G401.6 (cell line): ENCODE results near the gene TK2.
"Not testable (repeated sequence)": the region's sequence is repeated elsewhere in the genome, so short reads cannot be mapped to it uniquely, and the experiment has no call there.

ENCODE experiments used
- FAIRE-seq: peaks from 2 replicates; lab custom pipeline; 2012; peaks lifted over from hg19 to GRCh38; lab: Jason Lieb, UNC

The TK2 gene

DNA sequence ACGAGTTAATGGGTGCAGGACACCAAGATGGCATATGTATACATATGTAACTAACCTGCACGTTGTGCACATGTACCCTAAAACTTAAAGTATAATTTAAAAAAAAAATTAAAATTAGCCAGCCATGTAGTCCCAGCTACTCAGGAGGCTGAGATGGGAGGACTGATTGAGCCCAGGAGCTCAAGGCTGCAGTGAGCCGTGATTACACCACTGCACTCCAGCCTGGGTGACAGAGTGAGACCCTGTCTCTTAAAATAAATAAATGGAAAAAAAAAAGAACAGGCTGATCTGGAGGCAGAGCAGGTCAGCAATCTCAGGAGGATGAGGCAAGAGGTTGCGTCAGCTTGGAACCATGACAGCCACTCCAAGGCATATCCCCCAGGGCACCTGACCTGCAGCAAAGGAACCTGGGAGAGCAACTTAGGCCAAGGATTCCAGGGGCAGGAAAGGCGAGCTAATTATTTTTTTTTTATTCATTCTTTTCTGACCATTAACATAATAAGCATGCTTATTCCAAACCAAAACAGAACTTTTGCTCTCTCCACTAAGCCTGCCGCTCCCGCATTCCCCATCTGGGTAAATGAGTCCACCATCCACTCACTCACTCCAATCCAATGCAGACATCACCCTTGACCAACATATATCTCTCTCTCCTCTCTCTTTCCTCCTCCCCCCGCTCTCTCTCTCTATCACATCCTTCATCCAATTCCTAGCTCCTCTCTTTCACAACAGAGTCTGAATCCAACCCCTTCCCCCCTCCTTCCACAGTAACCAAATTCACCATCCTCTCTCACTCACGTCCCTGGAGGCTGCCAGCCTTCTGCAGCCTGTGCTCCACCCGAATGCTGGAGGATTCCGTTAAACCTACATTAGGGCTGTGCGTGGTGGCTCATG, 47.7 kb downstream of the TK2 start:
- no peak for FAIRE-seq

DNA sequence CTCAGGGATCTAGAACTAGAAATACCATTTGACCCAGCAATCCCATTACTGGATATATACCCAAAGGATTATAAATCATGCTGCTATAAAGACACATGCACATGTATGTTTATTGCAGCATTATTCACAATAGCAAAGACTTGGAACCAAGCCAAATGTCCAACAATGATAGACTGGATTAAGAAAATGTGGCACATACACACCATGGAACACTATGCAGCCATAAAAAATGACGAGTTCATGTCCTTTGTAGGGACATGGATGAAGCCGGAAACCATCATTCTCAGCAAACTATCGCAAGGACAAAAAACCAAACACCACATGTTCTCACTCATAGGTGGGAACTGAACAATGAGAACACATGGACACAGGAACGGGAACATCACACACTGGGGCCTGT, 48.4 kb downstream of the TK2 start:
- not testable (repeated sequence) for FAIRE-seq

DNA sequence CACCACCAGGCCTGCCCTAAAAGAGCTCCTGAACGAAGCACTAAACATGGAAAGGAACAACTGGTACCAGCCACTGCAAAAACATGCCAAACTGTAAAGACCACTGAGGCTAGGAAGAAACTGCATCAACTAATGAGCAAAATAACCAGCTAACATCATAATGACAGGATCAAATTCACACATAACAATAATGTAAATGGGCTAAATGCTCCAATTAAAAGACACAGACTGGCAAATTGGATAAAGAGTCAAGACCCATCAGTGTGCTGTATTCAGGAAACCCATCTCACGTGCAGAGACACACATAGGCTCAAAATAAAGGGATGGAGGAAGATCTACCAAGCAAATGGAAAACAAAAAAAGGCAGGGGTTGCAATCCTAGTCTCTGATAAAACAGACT, 52.0 kb downstream of the TK2 start:
- FAIRE-seq, result not testable (repeated sequence)

DNA sequence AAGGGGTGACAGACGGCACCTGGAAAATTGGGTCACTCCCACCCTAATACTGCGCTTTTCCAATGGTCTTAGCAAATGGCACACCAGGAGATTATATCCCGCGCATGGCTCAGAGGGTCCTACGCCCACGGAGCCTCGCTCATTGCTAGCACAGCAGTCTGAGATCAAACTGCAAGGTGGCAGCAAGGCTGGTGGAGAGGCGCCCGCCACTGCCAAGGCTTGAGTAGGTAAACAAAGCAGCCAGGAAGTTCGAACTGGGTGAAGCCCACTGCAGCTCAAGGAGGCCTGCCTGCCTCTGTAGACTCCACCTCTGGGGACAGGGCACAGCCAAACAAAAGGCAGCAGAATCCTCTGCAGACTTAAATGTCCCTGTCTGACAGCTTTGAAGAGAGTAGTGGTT, 53.7 kb downstream of the TK2 start:
- FAIRE-seq, result not testable (repeated sequence)

DNA sequence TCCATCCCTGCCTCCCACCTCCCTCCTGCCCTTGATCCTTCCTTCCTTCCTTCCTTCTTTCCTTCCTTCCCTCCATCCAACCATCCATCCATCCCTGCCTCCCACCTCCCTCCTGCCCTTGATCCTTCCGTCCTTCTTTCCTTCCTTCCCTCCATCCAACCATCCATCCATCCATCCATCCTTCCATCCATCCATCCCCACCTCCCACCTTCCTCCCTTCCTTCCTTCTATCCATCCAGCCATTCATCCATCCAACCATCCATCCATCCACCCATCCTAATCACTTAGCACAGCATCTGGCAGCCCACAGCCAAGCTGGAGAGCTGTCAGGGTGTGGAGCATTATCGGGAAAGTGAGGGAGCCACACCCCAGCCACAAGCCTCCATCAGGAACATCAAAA, 54.5 kb downstream of the TK2 start:
- FAIRE-seq, result no peak

DNA sequence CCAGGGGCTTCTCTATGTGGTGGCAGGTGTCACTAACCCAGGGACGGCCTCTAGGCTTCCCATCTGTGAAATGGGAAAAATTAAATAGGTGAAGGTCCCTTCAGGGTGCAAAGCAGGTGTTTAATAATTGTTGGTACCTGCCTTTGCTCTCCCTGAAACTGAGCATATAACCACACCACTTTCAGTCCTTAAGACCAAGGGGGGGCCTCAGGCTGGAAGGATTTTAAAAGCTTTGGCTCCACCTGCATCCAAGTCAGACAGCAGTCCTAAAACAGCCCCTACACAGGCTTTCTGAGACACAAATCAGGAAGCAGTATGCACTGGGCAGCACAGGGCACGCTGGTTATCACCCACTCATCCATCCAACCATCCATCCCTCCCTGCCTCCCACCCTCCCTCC, 55.0 kb downstream of the TK2 start:
- no peak for FAIRE-seq

DNA sequence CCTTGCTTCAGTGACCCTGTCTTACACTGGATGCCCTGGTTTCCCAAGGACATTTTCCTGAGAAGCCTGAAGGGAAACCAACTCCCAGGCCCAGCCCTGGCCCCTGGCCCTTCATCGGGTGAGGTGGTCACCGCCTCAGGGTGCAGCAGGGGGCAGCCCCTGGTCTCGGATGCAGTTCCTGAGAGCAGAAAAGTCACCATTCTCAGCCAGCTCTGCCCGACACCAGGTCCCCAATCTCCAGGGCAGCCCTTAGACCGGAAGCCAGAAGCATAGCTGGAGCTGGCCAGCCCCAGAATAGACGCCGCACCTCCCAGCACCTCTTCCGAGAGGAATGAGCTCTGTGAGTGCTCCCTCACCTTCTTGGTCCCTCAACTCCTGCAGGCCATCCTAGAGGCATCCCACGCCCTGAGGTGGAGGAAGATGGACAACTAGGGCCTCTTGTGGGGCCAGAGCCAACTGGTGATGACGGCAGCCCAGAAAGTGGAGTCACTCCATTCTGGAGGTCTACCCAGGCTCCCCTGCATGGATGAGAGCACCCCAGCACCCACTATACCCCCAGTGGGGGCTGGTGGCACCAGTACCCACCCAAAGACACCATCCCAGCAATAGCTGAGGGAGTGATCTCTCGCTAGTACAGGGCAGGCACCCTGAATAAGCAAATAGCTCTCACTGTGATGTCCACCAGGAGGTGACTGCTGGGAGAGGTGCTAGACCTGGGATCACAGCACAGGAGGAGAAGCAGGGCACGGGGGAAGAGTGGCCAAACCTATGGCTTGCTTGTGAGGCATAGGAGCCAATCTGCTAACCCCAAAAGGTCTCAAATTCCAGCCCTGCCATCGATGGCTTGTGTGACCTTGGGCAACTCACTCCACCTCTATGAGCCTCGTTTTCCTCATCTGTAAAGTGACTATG, 56.2 kb downstream of the TK2 start:
- FAIRE-seq, result no peak

DNA sequence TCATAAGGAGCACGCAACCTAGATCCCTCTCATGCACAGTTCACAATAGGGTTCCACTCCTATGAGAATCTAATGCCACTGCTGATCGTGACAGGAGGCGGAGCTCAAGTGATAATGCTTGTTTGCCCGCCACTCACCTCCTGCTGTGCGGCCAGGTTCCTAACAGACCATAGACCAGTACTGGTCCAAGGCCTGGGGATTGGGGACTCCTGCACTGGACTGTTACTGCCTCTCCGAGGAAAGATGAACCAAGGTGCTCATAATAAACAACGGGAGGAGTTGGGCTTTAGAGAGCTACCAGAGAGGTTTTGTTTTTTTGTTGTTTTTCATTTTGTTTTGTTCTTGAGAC, 58.2 kb downstream of the TK2 start:
- FAIRE-seq, result no peak

DNA sequence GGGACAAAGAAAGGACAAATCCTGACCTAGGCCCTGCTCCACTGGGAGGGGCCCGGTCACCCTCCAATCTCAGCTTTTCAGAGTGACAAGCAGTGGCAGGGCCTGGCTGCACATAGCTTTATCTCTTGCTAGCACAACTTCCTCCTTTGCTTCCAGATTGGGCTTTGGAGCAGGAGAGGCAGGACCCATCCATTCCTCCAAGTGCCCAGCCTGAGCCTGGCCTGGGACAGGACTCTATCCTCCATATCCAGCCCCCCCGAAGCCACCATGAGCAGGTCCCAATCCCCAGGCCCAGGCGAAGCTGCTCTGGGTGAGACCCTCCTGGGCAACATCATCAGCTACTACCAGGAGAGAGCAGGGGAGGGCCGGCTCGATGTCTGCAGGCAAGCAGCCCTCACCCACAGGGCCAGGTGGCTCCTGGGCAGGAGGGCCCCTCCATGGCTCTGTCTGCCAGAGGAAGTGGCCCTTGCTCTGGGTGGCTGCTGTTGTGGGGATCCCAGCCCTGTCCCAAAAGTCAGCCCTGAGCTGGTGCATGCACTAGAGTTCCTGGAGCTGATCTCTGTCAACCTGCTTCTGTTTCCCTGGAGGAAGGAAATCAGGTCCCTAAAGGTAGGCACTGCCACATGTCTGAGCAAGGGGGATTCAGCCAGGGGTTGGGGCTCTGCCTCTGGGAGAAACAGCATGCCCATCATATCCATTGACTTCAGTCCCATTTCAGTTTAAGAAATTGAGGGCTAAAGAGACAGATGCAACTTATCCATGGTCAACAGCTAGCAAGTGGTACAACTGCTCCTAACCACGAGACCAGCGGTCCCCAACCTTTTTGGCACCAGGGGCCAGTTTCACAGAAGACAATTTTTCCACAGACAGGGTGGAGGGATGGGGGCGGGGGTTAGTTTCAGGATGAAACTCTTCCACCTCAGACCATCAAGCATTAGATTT, 58.9 kb downstream of the TK2 start:
- FAIRE-seq, result no peak

DNA sequence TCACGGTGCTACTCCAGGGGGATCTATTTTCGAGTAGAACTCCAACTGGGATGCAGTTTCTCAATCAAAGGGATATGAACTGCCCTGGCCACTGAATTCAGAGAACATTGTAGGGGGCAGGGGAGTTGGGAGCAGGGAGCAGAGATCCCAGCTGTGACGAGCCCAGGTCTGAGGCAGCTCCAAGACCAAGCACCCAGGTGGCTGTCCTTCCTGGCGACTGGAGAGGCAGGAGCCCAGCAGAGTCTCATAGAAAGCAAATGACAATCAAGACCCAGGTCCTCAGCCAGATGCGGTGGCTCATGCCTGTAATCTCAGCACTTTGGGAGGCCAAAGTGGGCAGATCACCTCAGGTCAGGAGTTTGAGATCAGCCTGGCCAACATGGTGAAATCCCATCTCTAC, 60.1 kb downstream of the TK2 start:
- no peak for FAIRE-seq

DNA sequence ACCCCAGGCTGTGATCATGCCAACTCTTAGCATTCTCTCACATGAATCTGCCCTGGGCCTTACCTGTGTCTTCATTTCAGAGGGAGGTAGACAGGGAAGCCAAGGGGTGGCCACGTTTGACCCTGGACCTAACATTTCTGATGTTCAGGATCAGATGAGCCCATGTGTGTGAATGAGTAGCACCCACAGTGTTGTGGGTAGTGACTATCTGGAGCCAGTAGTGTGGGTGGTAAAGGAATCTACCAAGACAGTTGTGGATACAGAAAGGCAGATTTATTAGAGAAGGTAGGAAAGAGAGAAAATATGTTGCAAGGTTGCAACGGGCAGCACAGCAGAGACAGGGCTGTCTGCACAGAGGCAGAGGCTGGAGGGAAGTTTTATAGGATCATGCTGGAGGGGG, 60.5 kb downstream of the TK2 start:
- FAIRE-seq, result no peak

DNA sequence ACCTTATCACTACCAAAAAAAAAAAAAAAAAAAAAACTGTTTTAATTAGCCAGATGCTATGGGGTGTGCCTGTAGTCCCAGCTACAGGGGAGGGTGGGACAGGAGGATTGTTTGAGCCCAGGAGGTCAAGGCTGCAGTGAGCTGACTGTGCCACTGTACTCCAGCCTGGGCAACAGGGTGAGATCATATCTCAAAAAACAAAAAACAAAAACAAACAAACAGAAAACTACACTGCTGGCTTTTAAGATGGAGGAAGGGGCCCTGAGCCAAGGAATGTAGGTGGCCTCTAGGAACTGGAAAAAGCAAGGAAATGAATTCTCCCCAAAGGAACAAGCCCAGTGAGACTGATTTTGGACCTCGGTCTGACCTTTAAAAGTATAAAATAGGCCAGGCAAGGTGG, 61.4 kb downstream of the TK2 start:
- no peak for FAIRE-seq

DNA sequence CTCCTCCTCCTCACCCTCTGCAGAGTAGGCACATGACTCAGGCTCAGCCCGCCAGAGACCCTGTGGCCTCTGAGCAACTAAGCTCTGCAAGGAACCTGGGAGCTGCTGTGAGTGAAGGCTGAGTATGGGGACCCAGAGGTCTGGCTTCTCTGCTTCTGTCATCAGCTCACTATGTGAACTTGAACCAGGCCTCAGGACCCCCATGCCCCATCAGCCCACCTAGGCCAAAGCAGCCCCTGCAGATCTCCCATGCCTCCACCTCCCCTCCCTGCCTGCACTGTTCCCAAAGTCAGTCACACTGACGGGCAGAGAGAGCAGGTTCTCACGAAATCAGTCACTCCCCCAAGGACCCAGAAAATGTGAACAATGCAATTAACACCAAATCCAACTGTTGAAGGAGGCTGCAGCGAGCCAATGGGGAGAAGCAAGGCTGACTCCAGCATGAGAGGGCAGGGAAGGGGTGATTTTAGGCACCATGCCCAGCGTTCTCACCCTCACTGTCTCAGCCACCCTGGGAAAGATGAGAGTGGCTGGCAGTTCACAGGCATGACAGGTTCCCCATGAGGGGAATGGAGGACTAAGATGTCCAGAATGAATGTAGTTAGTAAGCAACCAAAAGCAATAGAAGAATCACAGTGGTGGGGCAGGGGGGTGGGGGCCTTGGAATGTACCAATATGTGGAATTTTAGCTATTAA, 62.2 kb downstream of the TK2 start:
- FAIRE-seq, result no peak

DNA sequence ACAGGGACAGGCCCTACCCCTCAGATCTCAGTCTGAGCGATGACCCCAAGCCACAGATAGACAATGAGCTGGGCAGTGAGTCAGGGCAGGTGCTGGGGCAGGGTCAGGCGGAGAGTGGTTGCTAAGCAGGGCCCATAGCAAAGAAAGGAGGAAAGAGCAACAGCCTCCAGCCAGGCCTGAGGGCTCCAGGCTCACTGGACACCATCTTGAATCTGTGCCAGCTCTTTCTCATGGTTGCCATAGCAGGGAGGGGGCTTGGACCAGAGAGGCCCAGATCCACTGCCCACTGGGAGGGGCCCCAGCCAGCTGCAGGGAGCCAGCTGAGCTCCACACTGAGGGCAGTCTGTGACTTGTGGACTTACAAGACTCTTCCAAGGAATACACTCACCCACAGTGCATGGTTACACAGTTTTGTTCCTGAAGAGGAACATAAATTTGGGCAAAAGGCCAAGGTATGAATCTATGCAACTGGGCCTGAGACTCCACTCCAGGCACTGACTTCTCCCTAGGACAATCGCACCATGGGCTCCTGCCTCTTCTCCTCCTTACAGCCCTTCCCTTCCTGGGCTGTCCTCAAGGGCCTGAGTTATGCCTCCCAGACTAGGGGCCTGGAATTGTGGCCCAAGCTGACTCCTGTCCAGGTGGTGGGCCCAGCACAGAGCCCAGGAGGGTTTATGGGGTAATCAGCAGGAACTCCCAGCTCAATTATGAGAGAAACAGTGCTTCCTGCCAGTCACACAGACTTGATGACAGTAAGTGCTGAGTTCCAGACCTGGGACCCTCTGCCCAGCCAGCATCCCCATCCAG, 62.9 kb downstream of the TK2 start:
- no peak for FAIRE-seq

DNA sequence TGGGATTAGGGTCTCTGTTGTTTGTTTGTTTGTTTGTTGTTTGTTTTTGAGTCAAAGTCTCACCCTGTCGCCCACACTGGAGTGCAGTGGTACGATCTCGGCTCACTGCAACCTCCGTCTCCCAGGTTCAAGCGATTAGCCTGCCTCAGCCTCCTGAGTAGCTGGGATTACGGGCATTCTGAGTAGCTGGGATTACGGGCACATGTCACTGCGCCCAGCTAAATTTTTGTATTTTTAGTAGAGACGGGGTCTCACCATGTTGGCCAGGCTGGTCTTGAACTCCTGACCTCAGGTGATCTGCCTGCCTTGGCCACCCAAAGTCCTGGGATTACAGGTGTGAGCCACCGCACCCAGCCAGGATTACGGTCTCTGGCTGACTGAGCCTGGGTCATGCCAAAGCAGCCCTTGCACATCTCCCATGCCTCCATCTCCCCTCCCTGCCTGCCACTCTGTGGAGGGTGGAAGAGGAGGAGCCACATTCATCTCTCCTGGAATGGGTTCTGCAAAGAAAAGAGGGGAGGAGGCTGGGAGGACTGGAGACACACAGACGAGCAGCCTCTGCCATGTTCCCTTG, 63.6 kb downstream of the TK2 start:
- FAIRE-seq, result no peak

DNA sequence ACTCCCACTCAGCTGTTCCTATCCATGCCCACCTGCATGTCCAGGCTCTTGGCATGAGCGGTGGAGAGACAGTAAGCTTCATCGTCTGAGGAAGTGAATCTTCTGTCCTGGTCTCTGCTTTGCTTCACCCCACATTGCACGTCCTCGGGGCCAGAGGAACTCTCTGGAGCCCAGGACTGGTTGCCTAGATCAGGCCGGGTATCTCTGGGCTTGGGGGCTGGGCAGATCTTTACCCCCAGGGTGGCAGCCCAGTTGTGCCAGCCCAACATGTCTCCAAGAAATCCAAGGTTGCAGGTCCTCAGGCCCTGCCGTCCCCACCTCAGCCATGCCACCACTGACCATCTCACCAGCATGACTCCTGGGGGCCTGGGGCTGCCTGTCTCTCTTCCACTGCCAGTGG, 64.5 kb downstream of the TK2 start:
- no peak for FAIRE-seq

DNA sequence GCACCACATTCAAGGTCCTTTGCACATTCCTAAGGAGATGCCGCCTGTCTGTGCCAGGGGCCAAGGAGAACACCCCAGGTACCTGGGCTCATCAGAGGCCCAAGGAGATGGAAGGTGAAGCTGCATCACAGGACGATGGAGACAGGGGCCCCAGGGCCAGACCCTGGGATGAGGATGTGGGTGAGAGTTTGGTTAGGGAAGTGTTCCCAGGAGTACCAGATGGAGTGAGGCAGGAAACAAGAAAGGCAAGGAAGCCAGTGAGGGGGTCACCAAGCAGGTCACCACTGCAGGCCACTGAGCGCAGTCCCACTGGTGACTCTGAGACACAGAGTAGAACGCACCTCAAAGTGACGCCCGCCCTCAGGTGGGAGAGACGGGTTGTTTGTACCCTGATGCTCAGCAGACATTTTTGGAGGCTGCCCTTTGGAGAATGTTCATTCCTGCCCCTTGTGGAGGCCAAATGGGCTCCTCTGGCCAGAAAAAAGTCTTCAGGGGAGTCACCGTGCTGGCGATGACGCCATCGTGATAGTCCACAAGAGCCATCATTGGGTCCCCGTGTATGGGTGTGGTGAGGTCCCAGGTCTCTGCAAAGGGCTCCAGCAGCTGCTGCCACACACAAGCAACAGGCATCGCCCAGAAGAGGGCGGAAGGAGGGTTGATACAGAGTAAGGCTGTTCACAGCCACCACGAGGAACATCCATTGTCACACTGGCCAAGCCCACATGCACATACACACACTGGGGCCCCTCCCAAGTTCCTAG, 65.3 kb downstream of the TK2 start:
- no peak for FAIRE-seq

DNA sequence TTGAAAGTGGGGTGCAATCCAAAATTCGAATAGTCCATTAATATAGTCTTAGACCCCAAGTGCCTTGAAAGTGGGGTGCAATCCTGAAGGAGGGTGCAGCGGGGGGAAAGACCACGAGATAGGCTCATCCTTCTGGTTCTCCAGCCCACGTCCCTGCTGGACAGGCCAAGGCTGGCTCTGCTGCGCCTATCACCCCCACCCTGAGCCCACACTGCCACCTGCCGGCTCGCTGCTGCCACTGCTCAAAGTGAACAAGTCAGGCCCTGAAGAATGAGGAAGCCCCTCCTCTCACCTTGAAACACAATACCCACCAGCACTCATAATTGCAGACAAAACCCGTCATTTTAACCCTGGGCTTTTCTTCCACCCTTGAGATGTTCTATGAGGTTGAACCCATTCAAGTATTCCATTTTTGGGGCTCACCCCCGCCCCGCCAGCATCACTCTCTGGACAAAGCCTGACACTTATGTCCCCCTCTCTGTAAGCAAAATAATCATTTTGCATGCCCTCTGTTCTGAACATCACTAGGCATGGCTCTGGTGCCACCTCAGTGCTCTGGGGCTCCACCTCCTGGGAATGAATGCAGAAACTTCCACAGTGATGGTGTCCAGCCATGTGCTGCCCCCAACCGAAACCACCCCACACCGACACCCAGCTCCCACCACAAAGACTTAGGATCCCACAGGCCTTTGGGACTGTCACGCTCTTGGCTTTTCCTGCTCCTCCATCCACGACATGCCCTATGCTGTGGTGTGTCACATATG, 66.1 kb downstream of the TK2 start:
- peak; percentile 87 for FAIRE-seq

DNA sequence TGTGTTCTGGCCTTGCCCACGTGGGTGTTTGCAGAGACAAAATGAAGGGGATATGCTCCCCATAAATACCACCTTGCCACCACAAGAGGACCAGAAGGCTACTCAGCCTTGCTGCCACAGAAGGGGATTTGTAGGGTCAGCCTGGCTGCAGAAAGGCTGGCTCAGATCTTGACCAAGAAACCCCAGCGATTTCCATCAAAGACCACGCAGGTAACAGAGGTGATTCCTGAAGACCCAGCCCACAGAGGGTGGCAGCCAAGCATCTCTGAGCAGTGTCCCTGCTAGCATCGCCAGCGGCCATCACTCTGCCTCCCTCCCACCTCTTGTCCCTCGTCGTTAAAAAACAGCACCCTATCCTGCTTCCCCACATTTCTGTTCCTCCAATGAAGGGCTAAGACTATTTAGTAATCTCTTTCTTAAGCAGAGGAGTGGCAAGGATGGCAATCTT, 68.0 kb downstream of the TK2 start:
- no peak for FAIRE-seq
